GM12875 (cell line): ENCODE data around the gene TRABD2B.

Source experiments
- H3K4me3 ChIP-seq: one replicate; pipeline ENCODE4 v1.5.1; 2011; ENCODE audit warnings: low read depth, low read length, control low read depth
- TF ChIP-seq, protein P1 (sequence below): IDR thresholded peaks from 2 replicates; pipeline ENCODE4 v1.5.1; 2011; ENCODE audit warnings: low read depth, mild to moderate bottlenecking, control low read depth, inconsistent platforms, low read length, moderate library complexity, borderline replicate concordance; ENCODE audit not compliant: insufficient read depth

TRABD2B gene

GRCh38 chr1:47918257-47918867, 78.8 kb downstream of the TRABD2B start:
- TF ChIP-seq, protein P1, sequence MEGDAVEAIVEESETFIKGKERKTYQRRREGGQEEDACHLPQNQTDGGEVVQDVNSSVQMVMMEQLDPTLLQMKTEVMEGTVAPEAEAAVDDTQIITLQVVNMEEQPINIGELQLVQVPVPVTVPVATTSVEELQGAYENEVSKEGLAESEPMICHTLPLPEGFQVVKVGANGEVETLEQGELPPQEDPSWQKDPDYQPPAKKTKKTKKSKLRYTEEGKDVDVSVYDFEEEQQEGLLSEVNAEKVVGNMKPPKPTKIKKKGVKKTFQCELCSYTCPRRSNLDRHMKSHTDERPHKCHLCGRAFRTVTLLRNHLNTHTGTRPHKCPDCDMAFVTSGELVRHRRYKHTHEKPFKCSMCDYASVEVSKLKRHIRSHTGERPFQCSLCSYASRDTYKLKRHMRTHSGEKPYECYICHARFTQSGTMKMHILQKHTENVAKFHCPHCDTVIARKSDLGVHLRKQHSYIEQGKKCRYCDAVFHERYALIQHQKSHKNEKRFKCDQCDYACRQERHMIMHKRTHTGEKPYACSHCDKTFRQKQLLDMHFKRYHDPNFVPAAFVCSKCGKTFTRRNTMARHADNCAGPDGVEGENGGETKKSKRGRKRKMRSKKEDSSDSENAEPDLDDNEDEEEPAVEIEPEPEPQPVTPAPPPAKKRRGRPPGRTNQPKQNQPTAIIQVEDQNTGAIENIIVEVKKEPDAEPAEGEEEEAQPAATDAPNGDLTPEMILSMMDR: no peak
- H3K4me3 ChIP-seq: no peak overlapping the region

GRCh38 chr1:47917687-47918086, 79.5 kb downstream of the TRABD2B start:
- no peak overlapping the region for H3K4me3 ChIP-seq
- TF ChIP-seq, protein P1: no peak

GRCh38 chr1:47915677-47916353, 81.4 kb downstream of the TRABD2B start:
- TF ChIP-seq, protein P1: no peak
- no peak overlapping the region for H3K4me3 ChIP-seq

DNA sequence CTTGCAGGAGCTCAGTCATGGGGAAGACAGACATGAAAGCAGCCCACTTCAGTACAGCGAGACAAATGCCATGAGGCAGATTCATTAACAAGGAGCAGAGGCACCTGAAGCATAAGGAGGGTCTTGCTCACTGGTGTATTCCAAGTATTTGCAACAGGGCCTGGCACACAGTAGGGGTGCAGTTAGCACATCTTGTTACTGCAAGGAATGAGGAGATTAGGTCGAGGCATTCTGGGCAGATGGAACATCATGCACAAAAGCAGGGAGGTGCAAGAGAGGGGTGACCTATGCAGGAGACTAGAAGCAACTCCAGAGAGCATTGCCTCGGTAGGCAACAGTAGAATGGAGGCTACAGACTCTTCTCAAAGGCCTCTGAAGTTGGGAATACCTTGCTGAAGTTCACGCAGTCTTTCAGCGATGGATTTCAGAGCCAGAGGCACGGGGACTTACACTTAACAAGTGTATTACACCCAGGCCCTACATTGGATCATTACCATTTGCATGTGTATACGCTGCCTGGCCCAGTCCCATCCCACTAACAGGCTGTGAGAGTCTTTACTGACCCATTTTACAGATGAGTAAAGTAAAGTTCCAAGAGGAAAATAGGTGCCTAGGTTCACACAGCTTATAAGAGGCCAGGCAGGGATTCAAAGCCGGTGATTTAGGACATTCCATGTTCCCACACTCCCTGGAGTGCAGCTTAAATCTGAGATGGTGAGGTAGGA, 82.1 kb downstream of the TRABD2B start:
- TF ChIP-seq, protein P1: no peak
- H3K4me3 ChIP-seq: no peak overlapping the region

GRCh38 chr1:47914218-47914938, 82.8 kb downstream of the TRABD2B start:
- TF ChIP-seq, protein P1: no peak
- no peak overlapping the region for H3K4me3 ChIP-seq

GRCh38 chr1:47913225-47913823, 83.9 kb downstream of the TRABD2B start:
- TF ChIP-seq, protein P1: no peak
- H3K4me3 ChIP-seq: no peak overlapping the region
